PC-9 (cell line): ENCODE results near the gene GOLT1B.

Experiments used
- EZH2 ChIP-seq: fragments of 200-600 bp; sonication (generic); IDR thresholded peaks from 2 replicates; pipeline ENCODE4 v1.8.0; 2017; ENCODE audit warnings: antibody characterized with exemption, low read depth
- TF ChIP-seq, protein P1 (sequence below): fragments of 200-600 bp; sonication (generic); conservative IDR thresholded peaks from 2 replicates; pipeline ENCODE4 v1.6.1; 2017; ENCODE audit warnings: mixed run types, antibody characterized with exemption, mild to moderate bottlenecking, moderate library complexity

DNA sequence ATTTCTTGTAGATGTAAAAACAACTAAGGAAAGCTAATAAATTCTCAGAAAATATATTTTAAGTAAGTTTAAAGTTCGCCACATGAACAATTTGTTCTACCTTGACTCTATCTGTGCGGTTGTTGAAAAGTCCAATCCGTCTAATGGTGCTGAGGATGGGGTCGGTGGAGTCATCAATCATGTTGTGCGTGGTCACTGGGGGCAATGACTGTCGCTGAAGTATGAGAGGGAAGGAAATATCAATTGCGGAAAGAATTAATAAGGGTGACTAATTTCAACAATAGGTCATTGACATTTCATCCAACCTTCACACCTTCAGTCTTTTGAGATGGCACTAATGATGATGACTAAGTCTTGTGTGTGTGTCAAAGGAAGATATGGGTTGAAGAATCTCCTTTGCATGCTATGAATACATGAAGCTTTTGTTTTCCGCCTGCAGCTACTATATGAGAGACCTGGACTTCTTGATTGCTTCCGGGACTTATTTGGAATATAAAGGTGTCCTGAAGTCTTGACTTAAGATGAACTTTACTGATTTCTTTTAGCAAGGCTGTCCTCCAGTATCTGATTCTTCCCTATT is 56.6 kb downstream of the GOLT1B start:
- TF ChIP-seq, protein P1, sequence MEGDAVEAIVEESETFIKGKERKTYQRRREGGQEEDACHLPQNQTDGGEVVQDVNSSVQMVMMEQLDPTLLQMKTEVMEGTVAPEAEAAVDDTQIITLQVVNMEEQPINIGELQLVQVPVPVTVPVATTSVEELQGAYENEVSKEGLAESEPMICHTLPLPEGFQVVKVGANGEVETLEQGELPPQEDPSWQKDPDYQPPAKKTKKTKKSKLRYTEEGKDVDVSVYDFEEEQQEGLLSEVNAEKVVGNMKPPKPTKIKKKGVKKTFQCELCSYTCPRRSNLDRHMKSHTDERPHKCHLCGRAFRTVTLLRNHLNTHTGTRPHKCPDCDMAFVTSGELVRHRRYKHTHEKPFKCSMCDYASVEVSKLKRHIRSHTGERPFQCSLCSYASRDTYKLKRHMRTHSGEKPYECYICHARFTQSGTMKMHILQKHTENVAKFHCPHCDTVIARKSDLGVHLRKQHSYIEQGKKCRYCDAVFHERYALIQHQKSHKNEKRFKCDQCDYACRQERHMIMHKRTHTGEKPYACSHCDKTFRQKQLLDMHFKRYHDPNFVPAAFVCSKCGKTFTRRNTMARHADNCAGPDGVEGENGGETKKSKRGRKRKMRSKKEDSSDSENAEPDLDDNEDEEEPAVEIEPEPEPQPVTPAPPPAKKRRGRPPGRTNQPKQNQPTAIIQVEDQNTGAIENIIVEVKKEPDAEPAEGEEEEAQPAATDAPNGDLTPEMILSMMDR, result no peak
- no peak for TF ChIP-seq EZH2
